ENCODE results near the gene ATP6V0A4.
"Not testable (repeated sequence)": the region's sequence is repeated elsewhere in the genome, so short reads cannot be mapped to it uniquely, and the experiment has no call there.

The ATP6V0A4 gene

GRCh38 chr7:138697535-138698182, 100.3 kb downstream of the ATP6V0A4 start:
- no peak for DNase-seq

- not testable (repeated sequence) for DNase-seq
Observed at GRCh38 chr7:138695776-138696175, 102.2 kb downstream of the ATP6V0A4 start.

- DNase-seq: no peak
Observed at GRCh38 chr7:138695106-138695505, 102.9 kb downstream of the ATP6V0A4 start.

GRCh38 chr7:138691178-138691577, 106.8 kb downstream of the ATP6V0A4 start:
- DNase-seq: no peak

- DNase-seq: no peak
Observed at GRCh38 chr7:138690495-138690894, 107.5 kb downstream of the ATP6V0A4 start.

GRCh38 chr7:138688037-138688436, 110.0 kb downstream of the ATP6V0A4 start:
- DNase-seq: not testable (repeated sequence)

- no peak for DNase-seq
Observed at GRCh38 chr7:138684340-138684739, 113.7 kb downstream of the ATP6V0A4 start.

GRCh38 chr7:138679793-138680192, 118.2 kb downstream of the ATP6V0A4 start:
- DNase-seq: no peak

- DNase-seq: no peak
Observed at GRCh38 chr7:138670594-138670993, 127.4 kb downstream of the ATP6V0A4 start.

- DNase-seq: no peak
Observed at GRCh38 chr7:138669364-138669763, 128.6 kb downstream of the ATP6V0A4 start.

GRCh38 chr7:138668946-138669345, 129.1 kb downstream of the ATP6V0A4 start:
- no peak for DNase-seq

- no peak for DNase-seq
Observed at GRCh38 chr7:138668229-138668596, 129.8 kb downstream of the ATP6V0A4 start.

- DNase-seq: no peak
Observed at GRCh38 chr7:138667535-138668228, 130.3 kb downstream of the ATP6V0A4 start.

- DNase-seq: no peak
Observed at GRCh38 chr7:138666385-138666784, 131.6 kb downstream of the ATP6V0A4 start.

- DNase-seq: no peak
Observed at GRCh38 chr7:138665669-138666140, 132.3 kb downstream of the ATP6V0A4 start.

GRCh38 chr7:138665249-138665648, 132.7 kb downstream of the ATP6V0A4 start:
- no peak for DNase-seq

- DNase-seq: no peak
Observed at GRCh38 chr7:138663725-138664710, 134.0 kb downstream of the ATP6V0A4 start.

- DNase-seq: no peak
Observed at GRCh38 chr7:138662991-138663320, 135.0 kb downstream of the ATP6V0A4 start.

- DNase-seq: no peak
Observed at GRCh38 chr7:138662076-138662990, 135.7 kb downstream of the ATP6V0A4 start.

- no peak for DNase-seq
Observed at GRCh38 chr7:138661069-138661635, 136.8 kb downstream of the ATP6V0A4 start.

- DNase-seq: no peak
Observed at GRCh38 chr7:138658889-138659288, 139.1 kb downstream of the ATP6V0A4 start.

- no peak for DNase-seq
Observed at GRCh38 chr7:138657854-138658386, 140.1 kb downstream of the ATP6V0A4 start.
